SK-N-SH (cell line): ENCODE data around the gene CDH7. TPM values are rescaled to one million over a fixed set of nuclear protein-coding genes. Genes with fewer than 3 reads are reported as not detected.

Experiments
- CTCF ChIA-PET: fragments of 300-600, 350-600 bp; formaldehyde crosslinking; extraction: SDS; loops from one replicate; lab custom pipeline; 2021; lab: Yijun Ruan, JAX
- POLR2A ChIA-PET: fragments of 350-600 bp; sonication (Branson Sonifier 250); formaldehyde crosslinking; extraction: SDS; loops from one replicate; lab custom pipeline; 2020; ENCODE audit warnings: antibody characterized with exemption, inconsistent platforms; lab: Yijun Ruan, JAX
- DNase-seq: peaks from one replicate; pipeline ENCODE4 v3.0.0; 2012
- H2AFZ ChIP-seq: fragments of 200-600 bp; sonication (generic); 2 replicates; pipeline ENCODE4 v1.8.1; 2016; ENCODE audit warnings: antibody characterized with exemption, mild to moderate bottlenecking, low read depth
- H3F3A ChIP-seq: fragments of 200-600 bp; sonication (generic); replicated peaks from 2 replicates; pipeline ENCODE3; 2016; ENCODE audit warnings: antibody characterized with exemption, mild to moderate bottlenecking; ENCODE audit not compliant: insufficient read depth
- H3K27ac ChIP-seq, 2 experiments: fragments of 200-500 bp in 1 of 2; fragments of 200-600 bp in 1 of 2; sonication (Bioruptor generic) in 1 of 2; sonication (generic), shearing (Covaris generic) in 1 of 2; 2 replicates each; pipeline versions ENCODE4 v1.5.1 to v1.6.1; 2014 to 2016; ENCODE audit warnings: low read depth in 2 of 2, inconsistent platforms in 1 of 2, low read length in 1 of 2, mild to moderate bottlenecking in 1 of 2, mixed read lengths in 1 of 2
- H3K27me3 ChIP-seq: fragments of 200-600 bp; sonication (generic), shearing (Covaris generic); 2 replicates; pipeline ENCODE4 v1.6.1; 2016; ENCODE audit warnings: mixed run types; ENCODE audit not compliant: insufficient read depth
- H3K36me3 ChIP-seq, 2 experiments: fragments of 200-500 bp in 1 of 2; fragments of 200-600 bp in 1 of 2; sonication (Bioruptor generic) in 1 of 2; sonication (generic) in 1 of 2; replicated peaks in 1 of 2; 2 replicates each; pipeline versions ENCODE3 to v1.5.1; 2014 to 2016; ENCODE audit warnings: low read length in 1 of 2, mild to moderate bottlenecking in 1 of 2; ENCODE audit not compliant: insufficient read depth in 2 of 2, control insufficient read depth in 1 of 2
- H3K4me1 ChIP-seq, 2 experiments: fragments of 200-500 bp in 1 of 2; fragments of 200-600 bp in 1 of 2; sonication (Bioruptor generic) in 1 of 2; sonication (generic), shearing (Covaris generic) in 1 of 2; 2 replicates each; pipeline versions ENCODE4 v1.5.1 to v1.6.1; 2014 to 2016; ENCODE audit warnings: low read depth in 1 of 2, low read length in 1 of 2, mixed run types in 1 of 2; ENCODE audit not compliant: insufficient read depth in 2 of 2, control insufficient read depth in 1 of 2
- H3K4me2 ChIP-seq: fragments of 200-600 bp; sonication (generic), shearing (Covaris generic); 2 replicates; pipeline ENCODE4 v1.6.1; 2017; ENCODE audit warnings: mixed run types
- H3K4me3 ChIP-seq, 2 experiments: fragments of 200-500 bp in 1 of 2; fragments of 200-600 bp in 1 of 2; sonication (Bioruptor generic) in 1 of 2; sonication (generic), shearing (Covaris generic) in 1 of 2; 2 replicates each; pipeline versions ENCODE4 v1.5.1 to v1.8.1; 2014 to 2016; ENCODE audit warnings: low read depth in 2 of 2, inconsistent platforms in 1 of 2, low read length in 1 of 2, mild to moderate bottlenecking in 1 of 2, mixed read lengths in 1 of 2, moderate library complexity in 1 of 2
- H3K79me2 ChIP-seq: fragments of 200-600 bp; sonication (generic); 2 replicates; pipeline ENCODE4 v1.8.1; 2017; ENCODE audit warnings: mild to moderate bottlenecking; ENCODE audit not compliant: insufficient read depth
- H3K9ac ChIP-seq: fragments of 200-600 bp; sonication (generic); 2 replicates; pipeline ENCODE4 v1.6.1; 2017; ENCODE audit warnings: mixed run types
- H3K9me2 ChIP-seq: fragments of 200-600 bp; sonication (generic); 2 replicates; pipeline ENCODE4 v1.6.1; 2017; ENCODE audit warnings: mixed run types
- H3K9me3 ChIP-seq: fragments of 200-600 bp; sonication (generic); 2 replicates; pipeline ENCODE4 v1.6.1; 2017; ENCODE audit warnings: mixed run types, mild to moderate bottlenecking, moderate library complexity
- H4K20me1 ChIP-seq: fragments of 200-600 bp; sonication (generic); 2 replicates; pipeline ENCODE4 v1.6.1; 2017; ENCODE audit warnings: mild to moderate bottlenecking, mixed run types; ENCODE audit not compliant: insufficient read depth
- ELF1 ChIP-seq: IDR thresholded peaks from 2 replicates; pipeline ENCODE4 v1.4.0; 2012
- EP300 ChIP-seq, 2 experiments: IDR thresholded peaks; 2 replicates each; pipeline versions ENCODE4 v1.4.0 to v1.6.1; 2012; ENCODE audit warnings: borderline replicate concordance in 1 of 2, low read depth in 1 of 2, low read length in 1 of 2
- EZH2phosphoT487 ChIP-seq: fragments of 200-600 bp; sonication (generic); IDR thresholded peaks from 2 replicates; pipeline ENCODE4 v1.6.1; 2017; ENCODE audit warnings: low read depth, mixed run types, mild to moderate bottlenecking, antibody characterized with exemption, moderate library complexity, borderline replicate concordance
- FOXM1 ChIP-seq: IDR thresholded peaks from 2 replicates; pipeline ENCODE4 v1.4.0; 2012; ENCODE audit warnings: low read depth, mild to moderate bottlenecking
- GATA2 ChIP-seq: sonication (generic); formaldehyde crosslinking; IDR thresholded peaks from 2 replicates; pipeline ENCODE4 v1.5.0; 2020; ENCODE audit warnings: mild to moderate bottlenecking, missing genetic modification reagents
- IRF3 ChIP-seq: fragments of 150-350 bp; IDR thresholded peaks from 2 replicates; pipeline ENCODE4 v1.6.1; 2016; ENCODE audit warnings: mild to moderate bottlenecking, low read depth, low read length
- MAX ChIP-seq: IDR thresholded peaks from 2 replicates; pipeline ENCODE4 v1.4.0; 2012; ENCODE audit warnings: low read depth
- MXI1 ChIP-seq: IDR thresholded peaks from 2 replicates; pipeline ENCODE4 v1.6.1; 2012; ENCODE audit warnings: mild to moderate bottlenecking, low read depth, low read length, improper control_type of control experiment
- NFIC ChIP-seq: IDR thresholded peaks from 2 replicates; pipeline ENCODE4 v1.4.0; 2012; ENCODE audit warnings: borderline replicate concordance
- NRF1 ChIP-seq: IDR thresholded peaks from 2 replicates; pipeline ENCODE4 v1.6.1; 2012; ENCODE audit warnings: low read depth, mild to moderate bottlenecking, low read length
- POLR2AphosphoS5 ChIP-seq: IDR thresholded peaks from 2 replicates; pipeline ENCODE4 v1.6.1; 2012; ENCODE audit warnings: low read depth, low read length
- RCOR1 ChIP-seq: fragments of 150-350 bp; IDR thresholded peaks from 2 replicates; pipeline ENCODE4 v1.6.1; 2017; ENCODE audit warnings: antibody characterized with exemption, low read length
- RFX5 ChIP-seq: IDR thresholded peaks from 2 replicates; pipeline ENCODE4 v1.6.1; 2012; ENCODE audit warnings: mild to moderate bottlenecking, improper control_type of control experiment, low read length
- RXRA ChIP-seq: IDR thresholded peaks from 2 replicates; pipeline ENCODE4 v1.4.0; 2012; ENCODE audit warnings: low read depth, mild to moderate bottlenecking, borderline replicate concordance
- SMC3 ChIP-seq: IDR thresholded peaks from 2 replicates; pipeline ENCODE4 v1.6.1; 2012; ENCODE audit warnings: low read depth, low read length, improper control_type of control experiment
- TCF12 ChIP-seq: IDR thresholded peaks from 2 replicates; pipeline ENCODE4 v1.4.0; 2012
- TEAD4 ChIP-seq: IDR thresholded peaks from 2 replicates; pipeline ENCODE4 v1.4.0; 2012; ENCODE audit warnings: mild to moderate bottlenecking, borderline replicate concordance; ENCODE audit not compliant: insufficient read depth
- USF1 ChIP-seq: IDR thresholded peaks from 2 replicates; pipeline ENCODE4 v1.4.0; 2012; ENCODE audit warnings: low read depth, borderline replicate concordance
- USF2 ChIP-seq: fragments of 150-350 bp; IDR thresholded peaks from 2 replicates; pipeline ENCODE4 v1.6.1; 2017; ENCODE audit warnings: antibody characterized with exemption, low read length, low read depth, borderline replicate concordance
- YY1 ChIP-seq: IDR thresholded peaks from 2 replicates; pipeline ENCODE4 v1.4.0; 2012; ENCODE audit warnings: low read depth, mild to moderate bottlenecking
- whole genome bisulfite sequencing: methylation state at CpG from one replicate; pipeline ENCODE4 v1.1.6; 2017; ENCODE audit warnings: low lambda C conversion rate; 5-methylcytosine and 5-hydroxymethylcytosine counted together
- polyA plus RNA-seq, 3 experiments: library from polyadenylated mRNA; depleted of rRNA; stranded (reverse); fragments of >200 nt; gene quantifications; 2 replicates each; pipeline ENCODE4 v1.2.3, GENCODE V29; 2012

Gene CDH7
- polyA plus RNA-seq, 1 of the 3 experiments (the other 2 are of a cell fraction), result not detected

DNA sequence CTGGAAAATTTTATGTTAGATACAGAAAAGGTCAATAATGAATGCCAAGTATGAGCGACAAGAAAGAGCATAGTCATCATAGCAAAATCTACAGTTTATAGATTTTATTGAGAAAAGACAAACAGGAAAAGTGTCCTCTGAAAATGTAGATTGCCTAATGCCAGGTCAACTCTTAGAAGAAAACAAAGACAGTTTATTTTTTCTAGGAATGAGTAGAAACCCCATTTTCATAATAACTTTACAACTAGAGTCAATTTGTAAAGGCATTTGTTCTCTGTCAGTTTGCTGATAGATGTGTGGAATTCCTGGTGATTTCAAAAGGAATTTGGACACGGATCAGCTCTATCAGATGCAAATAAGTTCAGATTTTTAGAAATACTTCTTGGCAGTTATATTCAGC lies 16.6 kb downstream of the CDH7 start:
- CTCF ChIA-PET, result interaction anchor here (0.9 kb wide), 1 partner anchor 20 kb away, joined by 3 read pairs; no protein-coding TSS in a partner anchor
- 48% methylated on average over 2 of the region's 2 CpGs for WGBS
- no peaks in the 10 kb centered on the region; a peak in 2 of 4 replicates for H3K4me1 ChIP-seq

DNA sequence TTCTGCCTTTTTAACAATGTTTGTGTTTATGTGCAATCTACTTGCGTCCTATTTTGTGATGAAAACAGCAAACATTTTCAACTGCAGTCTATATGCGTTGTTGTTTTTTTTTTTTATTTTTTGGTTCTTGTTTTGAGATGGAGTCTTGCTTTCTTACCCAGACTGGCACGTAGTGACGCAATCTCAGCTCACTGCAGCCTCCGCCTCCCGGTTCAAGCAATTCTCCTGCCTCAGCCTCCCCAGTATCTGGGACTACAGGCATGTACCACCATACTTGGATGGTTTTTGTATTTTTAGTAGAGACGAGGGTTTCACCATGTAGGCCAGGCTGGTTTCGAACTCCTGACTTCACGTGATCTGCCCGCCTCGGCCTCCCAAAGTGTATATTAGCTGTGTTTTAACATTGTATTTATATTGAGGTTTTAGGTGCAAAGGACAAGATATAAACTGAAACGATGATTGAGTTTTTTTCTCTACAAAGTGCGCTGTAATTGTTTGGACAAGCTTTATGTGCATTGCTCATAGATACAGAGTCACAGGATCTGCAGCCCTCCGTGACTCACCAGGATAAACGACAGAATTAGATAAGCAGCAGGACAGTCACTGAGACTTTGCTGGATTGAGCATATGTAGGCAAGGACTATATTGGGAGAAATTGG lies 17.4 kb downstream of the CDH7 start:
- H3K36me3 ChIP-seq, result no peaks in the 10 kb centered on the region
- H4K20me1 ChIP-seq, result no peaks in the 10 kb centered on the region
- H3K4me1 ChIP-seq, result no peaks in the 10 kb centered on the region
- WGBS, result 53% methylated on average over 15 of the region's 15 CpGs
- no peak overlapping the region for H3K4me2 ChIP-seq
- H3K4me3 ChIP-seq, result no peak overlapping the region
- no peak overlapping the region for H3K9ac ChIP-seq
- POLR2A ChIA-PET, result no interaction called here
- H2AFZ ChIP-seq, result no peak overlapping the region
- H3F3A ChIP-seq, result no peaks in the 10 kb centered on the region
- no peaks in the 10 kb centered on the region for H3K9me3 ChIP-seq
- H3K27me3 ChIP-seq, result no peaks in the 10 kb centered on the region
- no peak overlapping the region for H3K27ac ChIP-seq
- no peak for DNase-seq
- H3K9me2 ChIP-seq, result no peaks in the 10 kb centered on the region
- CTCF ChIA-PET, result interaction anchor here (2.1 to 2.3 kb wide), 2 partner anchors 15 to 20 kb away, joined by 6 to 7 read pairs; no protein-coding TSS in a partner anchor
- no peaks in the 10 kb centered on the region for H3K79me2 ChIP-seq
- TF ChIP-seq TEAD4 (no peak), RXRA (no peak), SMC3 (no peak), TCF12 (no peak), FOXM1 (no peak), USF2 (no peak), MXI1 (no peak), RFX5 (no peak), NFIC (no peak), EZH2phosphoT487 (no peak), NRF1 (no peak), RCOR1 (no peak), MAX (no peak), GATA2 (CRISPR knock-in tag) (no peak), USF1 (no peak), YY1 (no peak)

More for the DNA sequence above, 16.6 kb downstream of the CDH7 start:
- Histone ChIP-seq H3K4me2 (no peak overlapping the region), H3K27me3 (no peaks in the 10 kb centered on the region), H3F3A (no peaks in the 10 kb centered on the region), H3K9me2 (no peaks in the 10 kb centered on the region), H3K9me3 (no peaks in the 10 kb centered on the region), H2AFZ (no peak overlapping the region), H3K27ac (no peak overlapping the region), H3K9ac (no peak overlapping the region), H3K79me2 (no peaks in the 10 kb centered on the region), H4K20me1 (no peaks in the 10 kb centered on the region), H3K4me3 (no peak overlapping the region), H3K36me3 (no peaks in the 10 kb centered on the region)
- POLR2A ChIA-PET, result no interaction called here
- TF ChIP-seq USF2, result no peak
- no peak for TF ChIP-seq POLR2AphosphoS5
- TF ChIP-seq NFIC, result no peak
- TF ChIP-seq IRF3, result no peak
- TF ChIP-seq EZH2phosphoT487, result no peak
- TF ChIP-seq ELF1, result no peak
- no peak for TF ChIP-seq EP300 (IDR thresholded peaks at IDR 0.05; ENCODE audit: borderline replicate concordance in 1 of 2, low read depth in 1 of 2, low read length in 1 of 2)
- no peak for DNase-seq
